EL (cell line): Measurements from ENCODE around the gene PEX26.
"Not testable (repeated sequence)": the region's sequence is repeated elsewhere in the genome, so short reads cannot be mapped to it uniquely, and the experiment has no call there.

Experiments used
- DNase-seq: peaks from one replicate; pipeline ENCODE4 v3.0.0-alpha.2; 2016

PEX26 gene

GRCh38 chr22:18071968-18072310 lies 5.9 kb upstream of the PEX26 start:
- no peak for DNase-seq

- DNase-seq = no peak
These were observed 4.3 kb upstream of the PEX26 start for GRCh38 chr22:18073467-18073866.

- DNase-seq = not testable (repeated sequence)
These were observed 3.9 kb upstream of the PEX26 start for GRCh38 chr22:18073927-18074326.

- DNase-seq = no peak
These were observed 2.6 kb upstream of the PEX26 start for GRCh38 chr22:18075101-18075719.

GRCh38 chr22:18075720-18076497 lies 1.9 kb upstream of the PEX26 start:
- peak; percentile 91 for DNase-seq

GRCh38 chr22:18077087-18077638 lies 627 bp upstream of the PEX26 start:
- no peak for DNase-seq

- peak; percentile 47 for DNase-seq
These were observed 695 bp downstream of the PEX26 start for GRCh38 chr22:18078329-18079041.

GRCh38 chr22:18079706-18080233 lies 2.0 kb downstream of the PEX26 start:
- DNase-seq = no peak

- DNase-seq = no peak
These were observed 3.6 kb downstream of the PEX26 start for GRCh38 chr22:18081416-18081815.

GRCh38 chr22:18082467-18082866 lies 4.7 kb downstream of the PEX26 start:
- no peak for DNase-seq

- DNase-seq = no peak
These were observed 5.6 kb downstream of the PEX26 start for GRCh38 chr22:18083406-18083805.

GRCh38 chr22:18085188-18085587 lies 7.4 kb downstream of the PEX26 start:
- DNase-seq = peak; percentile 29

- DNase-seq = no peak
These were observed 9.6 kb downstream of the PEX26 start for GRCh38 chr22:18087350-18087855.

GRCh38 chr22:18088825-18089568 lies 11.2 kb downstream of the PEX26 start:
- DNase-seq = no peak

GRCh38 chr22:18090286-18090685 lies 12.5 kb downstream of the PEX26 start:
- DNase-seq = no peak

- DNase-seq = no peak
These were observed 13.7 kb downstream of the PEX26 start for GRCh38 chr22:18091478-18091877.

- no peak for DNase-seq
These were observed 14.2 kb downstream of the PEX26 start for GRCh38 chr22:18091916-18092526.

GRCh38 chr22:18093661-18094060 lies 15.9 kb downstream of the PEX26 start:
- no peak for DNase-seq

GRCh38 chr22:18095101-18095805 lies 17.5 kb downstream of the PEX26 start:
- peak; percentile 14 for DNase-seq

- DNase-seq = no peak
These were observed 19.0 kb downstream of the PEX26 start for GRCh38 chr22:18096823-18097222.

- DNase-seq = no peak
These were observed 23.0 kb downstream of the PEX26 start for GRCh38 chr22:18100781-18101180.
